Measurements from ENCODE around the gene GADL1.

Gene GADL1

GRCh38 chr3:30810625-30811024, 83.8 kb downstream of the GADL1 start:
- peak; percentile 8 for DNase-seq (ENCODE audit: low read depth)

DNA sequence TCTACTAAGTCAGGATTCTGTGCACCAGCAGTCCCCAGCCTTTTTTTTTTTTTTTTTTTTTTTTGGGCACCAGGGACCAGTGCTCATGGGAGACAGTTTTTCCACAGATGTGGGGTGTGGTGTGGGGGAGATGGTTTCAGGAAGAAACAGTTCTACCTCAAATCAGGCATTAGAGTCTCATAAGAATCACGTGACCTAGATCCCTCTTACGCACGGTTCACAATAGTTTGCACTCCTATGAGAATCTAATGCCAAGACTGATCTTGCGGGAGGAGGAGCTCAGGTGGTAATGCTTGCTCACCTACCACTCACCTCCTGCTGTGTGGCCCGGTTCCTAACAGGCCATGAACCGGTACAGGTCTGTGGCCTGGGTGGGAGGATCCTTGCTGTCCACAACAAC, 88.8 kb downstream of the GADL1 start:
- DNase-seq (ENCODE audit: low read depth), result no peak

- peak; percentile 16 for DNase-seq (ENCODE audit: low read depth)
Observed at GRCh38 chr3:30804984-30805383, 89.5 kb downstream of the GADL1 start.

DNA sequence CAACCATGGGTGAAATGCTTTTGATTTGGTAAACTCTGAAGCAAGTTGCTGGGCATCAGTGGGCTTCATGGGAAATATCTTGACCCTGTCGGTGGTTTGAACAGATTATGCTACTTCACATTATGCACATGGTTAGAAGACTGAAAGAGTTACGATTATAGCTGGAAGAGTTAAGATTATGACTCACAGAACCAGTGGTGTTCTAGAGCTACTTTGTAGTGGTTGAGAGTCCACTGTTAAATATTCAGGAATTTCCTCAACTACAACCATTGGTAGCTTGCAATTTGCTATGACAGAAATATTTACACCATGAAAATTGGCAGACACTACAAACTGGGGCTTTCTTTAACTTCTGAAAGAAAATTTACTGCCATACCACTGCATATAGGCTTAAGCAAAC, 99.3 kb downstream of the GADL1 start:
- DNase-seq (ENCODE audit: low read depth), result peak; percentile 21

DNA sequence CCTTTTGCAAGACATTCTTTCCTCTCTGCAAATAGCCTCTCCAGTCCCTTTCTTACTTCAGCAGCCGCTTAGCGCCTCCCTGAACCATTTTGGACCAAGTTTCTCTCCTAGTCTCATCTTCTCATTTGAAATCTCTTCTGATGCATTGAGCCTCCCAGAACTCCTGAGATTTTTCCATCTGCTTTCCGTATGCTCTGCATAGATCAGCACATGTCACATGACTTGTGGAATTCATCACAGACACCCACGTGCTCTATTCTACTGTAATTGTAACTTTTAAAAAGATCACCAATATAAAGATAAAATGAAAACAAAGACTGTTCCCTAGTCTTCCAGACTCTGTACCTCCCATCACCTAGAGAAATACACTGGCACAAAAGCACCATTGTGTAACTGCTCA, 100.7 kb downstream of the GADL1 start:
- no peak for DNase-seq (ENCODE audit: low read depth)

DNA sequence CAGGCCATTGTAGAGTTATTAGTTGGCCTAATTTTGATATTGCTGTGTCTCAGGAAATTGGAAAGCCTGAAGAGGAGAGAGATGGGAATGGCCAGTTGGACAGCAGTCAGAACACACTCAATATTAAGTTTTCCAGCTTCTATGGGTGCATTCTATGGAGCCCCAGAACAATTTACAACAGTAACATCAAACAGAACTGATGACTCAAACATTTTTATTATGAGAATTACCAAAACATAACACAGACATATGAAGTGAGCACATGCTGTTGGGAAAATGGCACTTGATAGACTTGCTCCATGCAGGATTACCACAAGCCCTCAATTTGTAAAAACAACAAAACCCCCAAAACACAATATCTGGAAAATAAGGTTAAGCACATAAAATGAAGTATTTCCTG, 104.3 kb downstream of the GADL1 start:
- no peak for DNase-seq (ENCODE audit: low read depth)

GRCh38 chr3:30786365-30786764, 108.1 kb downstream of the GADL1 start:
- no peak for DNase-seq (ENCODE audit: low read depth)

DNA sequence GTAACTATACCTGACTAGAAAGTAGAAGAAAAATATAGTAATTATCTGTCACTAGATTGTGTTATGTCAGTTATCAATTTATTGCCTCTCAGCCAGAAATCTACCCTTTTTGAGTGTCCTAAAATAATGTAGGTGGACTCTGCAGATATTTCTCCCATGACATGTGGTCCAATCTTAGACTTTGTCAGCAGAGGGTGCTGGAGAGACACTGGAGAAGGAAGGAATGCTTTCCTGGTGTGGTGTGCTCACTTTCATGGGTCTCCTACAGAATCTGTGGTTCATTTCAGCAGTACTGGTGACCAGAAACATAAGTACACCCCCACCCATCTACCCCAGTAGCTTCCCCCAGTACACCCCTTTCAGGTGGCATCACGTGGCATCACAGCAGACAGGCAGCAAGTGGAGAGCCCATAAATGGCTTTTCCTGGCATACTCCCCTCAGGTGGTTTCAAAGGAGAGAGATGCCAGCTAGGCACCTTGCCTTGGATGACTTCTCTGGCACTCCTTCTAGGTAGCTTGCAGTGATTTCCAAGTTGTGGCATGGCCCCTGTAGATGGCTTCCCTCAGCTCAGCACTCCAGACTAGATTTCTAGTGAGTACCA, 114.7 kb downstream of the GADL1 start:
- peak; percentile 33 for DNase-seq (ENCODE audit: low read depth)

DNA sequence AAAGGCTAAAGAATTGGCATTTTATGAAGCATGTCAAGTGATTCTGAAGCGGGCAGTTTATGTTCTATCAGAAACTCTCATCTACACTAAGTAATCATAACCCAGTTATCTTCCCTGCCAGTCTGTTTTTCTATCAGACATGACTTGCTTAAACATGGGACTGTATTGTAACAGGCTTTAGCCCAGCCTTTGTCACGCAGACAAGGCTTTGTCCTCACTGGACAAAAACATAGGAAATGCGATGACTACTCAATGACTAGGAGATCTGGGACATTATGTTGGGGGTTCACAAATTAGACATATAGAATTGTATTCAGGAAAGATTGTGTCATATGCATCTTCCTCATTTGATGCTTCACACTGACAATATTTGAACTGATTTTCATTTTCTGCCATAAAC, 115.5 kb downstream of the GADL1 start:
- DNase-seq (ENCODE audit: low read depth), result no peak

GRCh38 chr3:30777426-30778113, 116.9 kb downstream of the GADL1 start:
- no peak for DNase-seq (ENCODE audit: low read depth)

DNA sequence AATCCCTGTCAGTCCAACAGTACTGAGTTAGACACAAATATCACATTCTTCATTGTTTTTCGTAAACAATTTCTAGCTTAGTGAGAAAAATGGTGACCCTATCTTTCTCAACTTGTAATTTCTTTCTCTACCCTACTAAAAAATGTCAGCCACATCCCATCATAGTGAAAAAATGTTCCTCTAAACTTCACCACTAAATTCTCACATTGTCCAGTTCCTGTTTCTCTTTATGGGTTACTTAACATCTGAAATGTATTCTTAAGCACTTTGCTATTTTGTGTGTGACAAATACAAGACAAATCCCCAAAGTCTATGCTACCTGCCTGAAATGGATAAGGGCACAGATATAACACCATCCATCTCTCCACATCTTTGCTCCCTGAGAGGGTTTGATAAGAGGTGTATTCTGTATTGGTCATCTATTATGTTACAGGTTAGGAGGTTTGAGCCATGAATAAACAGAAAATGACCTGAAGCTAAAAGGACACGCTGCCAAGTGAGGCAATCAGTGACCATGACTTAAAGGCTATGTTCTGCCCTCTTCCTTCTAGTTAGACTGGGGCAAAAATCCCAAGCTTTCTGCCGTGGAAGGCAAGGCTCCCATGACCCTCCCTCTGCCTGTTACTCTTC, 118.2 kb downstream of the GADL1 start:
- DNase-seq (ENCODE audit: low read depth), result no peak

- DNase-seq (ENCODE audit: low read depth), result peak; percentile 78
Observed at GRCh38 chr3:30775040-30775439, 119.4 kb downstream of the GADL1 start.

GRCh38 chr3:30774062-30774461, 120.4 kb downstream of the GADL1 start:
- DNase-seq (ENCODE audit: low read depth), result no peak

- peak; percentile 93 for DNase-seq (ENCODE audit: low read depth)
Observed at GRCh38 chr3:30770387-30770786, 124.1 kb downstream of the GADL1 start.

GRCh38 chr3:30768703-30769550, 125.5 kb downstream of the GADL1 start:
- DNase-seq (ENCODE audit: low read depth), result peak; percentile 54

DNA sequence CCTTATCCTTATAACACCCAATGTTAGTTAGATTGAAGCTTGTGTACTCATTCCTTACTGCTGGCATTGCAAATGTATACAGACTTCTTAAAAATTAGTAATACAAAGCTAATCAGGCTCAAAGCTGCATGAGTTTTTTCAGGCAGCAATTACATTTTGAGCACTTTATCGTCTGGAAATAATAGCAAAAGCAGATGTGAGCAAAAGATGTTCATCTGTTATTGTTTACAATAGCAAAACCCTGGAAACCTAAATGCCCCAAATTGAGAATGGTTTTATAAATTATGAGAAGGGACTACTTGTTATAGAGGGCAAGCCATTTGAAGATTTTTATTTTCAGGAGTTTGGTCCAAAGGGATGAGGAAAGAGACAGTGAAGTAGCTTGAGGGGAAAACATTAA, 126.4 kb downstream of the GADL1 start:
- no peak for DNase-seq (ENCODE audit: low read depth)

DNA sequence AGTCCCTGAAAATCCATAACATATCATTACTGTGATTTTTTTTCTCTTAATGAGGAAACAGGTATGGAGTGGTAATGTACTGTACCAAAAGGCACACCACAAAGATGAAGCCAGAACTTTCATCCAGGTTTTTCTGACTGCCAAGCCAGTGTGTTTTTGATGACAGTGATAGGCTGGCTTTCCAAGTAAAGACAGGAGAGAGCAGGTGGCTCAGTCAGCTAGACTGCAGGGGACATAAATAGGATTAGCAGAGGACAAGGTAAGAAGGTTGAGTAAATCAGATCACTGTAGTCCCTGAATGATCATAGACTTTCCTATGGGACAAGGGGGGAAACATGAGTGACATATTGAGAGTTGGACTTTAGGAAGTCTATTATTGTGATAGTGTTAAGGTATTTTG, 127.9 kb downstream of the GADL1 start:
- no peak for DNase-seq (ENCODE audit: low read depth)

DNA sequence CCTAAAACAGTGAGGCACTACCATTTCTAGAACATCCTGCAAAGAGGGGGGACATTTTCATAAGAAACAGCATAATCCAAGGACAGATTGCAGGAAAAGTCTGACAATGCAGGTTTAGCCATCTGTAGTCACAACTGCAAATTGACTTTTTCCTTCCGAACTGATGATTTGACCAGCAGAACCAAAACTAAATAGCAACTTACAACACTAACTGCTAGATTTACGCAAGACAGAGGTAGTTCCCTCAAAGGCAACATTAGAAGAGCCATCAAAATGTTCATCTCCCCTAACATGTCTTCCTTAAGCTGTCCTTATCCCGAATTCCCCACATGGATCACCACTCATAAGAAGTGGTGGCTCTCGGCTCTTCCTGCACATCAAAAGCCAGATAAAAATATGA, 129.6 kb downstream of the GADL1 start:
- DNase-seq (ENCODE audit: low read depth), result no peak

- DNase-seq (ENCODE audit: low read depth), result no peak
Observed at GRCh38 chr3:30764281-30764680, 130.2 kb downstream of the GADL1 start.

- no peak for DNase-seq (ENCODE audit: low read depth)
Observed at GRCh38 chr3:30761374-30761773, 133.1 kb downstream of the GADL1 start.

GRCh38 chr3:30760737-30761136, 133.7 kb downstream of the GADL1 start:
- no peak for DNase-seq (ENCODE audit: low read depth)

GRCh38 chr3:30760040-30760695, 134.3 kb downstream of the GADL1 start:
- DNase-seq (ENCODE audit: low read depth), result no peak
